ENCODE results near the gene SLC7A9. TPM values are rescaled to one million over a fixed set of nuclear protein-coding genes. Genes with fewer than 3 reads are reported as not detected.

Gene SLC7A9
- total RNA-seq, 1 donor from 2014 or later, result 1.0 TPM

GRCh38 chr19:32822916-32823746 is 46.4 kb downstream of the SLC7A9 start:
- Histone ChIP-seq H3K9ac (ENCODE audit: low read depth in 1 of 3, low read length in 3 of 3) (no peak overlapping the region), H3K4me3 (ENCODE audit: low read length in 3 of 3) (no peak overlapping the region), H3K27me3 (ENCODE audit: control insufficient read depth in 3 of 3, insufficient read depth in 3 of 3, low read length in 3 of 3) (peaks cover 14 to 33% (median 30%) of the 10 kb centered on the region in 3 donors), H3K4me1 (ENCODE audit: control insufficient read depth in 3 of 3, insufficient read depth in 3 of 3, low read length in 3 of 3) (no peaks in the 10 kb centered on the region), H3K9me3 (ENCODE audit: control insufficient read depth in 3 of 3, low read length in 3 of 3) (peaks cover 0 to 2% (median 0%) of the 10 kb centered on the region in 3 donors), H3K27ac (ENCODE audit: low read depth, low read length) (no peak overlapping the region), H3K36me3 (ENCODE audit: control insufficient read depth in 3 of 3, insufficient read depth in 3 of 3, low read length in 3 of 3) (no peaks in the 10 kb centered on the region)

- H3K27ac ChIP-seq (ENCODE audit: low read depth, low read length), result no peak overlapping the region
- peaks cover 18 to 40% (median 33%) of the 10 kb centered on the region in 3 donors for H3K27me3 ChIP-seq (ENCODE audit: control insufficient read depth in 3 of 3, insufficient read depth in 3 of 3, low read length in 3 of 3)
- H3K9ac ChIP-seq (ENCODE audit: low read depth in 1 of 3, low read length in 3 of 3), result no peak overlapping the region
- H3K36me3 ChIP-seq (ENCODE audit: control insufficient read depth in 3 of 3, insufficient read depth in 3 of 3, low read length in 3 of 3), result no peaks in the 10 kb centered on the region
- no peaks in the 10 kb centered on the region for H3K4me1 ChIP-seq (ENCODE audit: control insufficient read depth in 3 of 3, insufficient read depth in 3 of 3, low read length in 3 of 3)
- H3K9me3 ChIP-seq (ENCODE audit: control insufficient read depth in 3 of 3, low read length in 3 of 3), result peaks cover 0 to under 1% (median 0%) of the 10 kb centered on the region in 3 donors
- H3K4me3 ChIP-seq (ENCODE audit: low read length in 3 of 3), result no peak overlapping the region
Observed at GRCh38 chr19:32819419-32820400, 49.9 kb downstream of the SLC7A9 start.

- Histone ChIP-seq H3K9ac (ENCODE audit: low read depth in 1 of 3, low read length in 3 of 3) (no peak overlapping the region), H3K27me3 (ENCODE audit: control insufficient read depth in 3 of 3, insufficient read depth in 3 of 3, low read length in 3 of 3) (peaks cover 13 to 31% (median 24%) of the 10 kb centered on the region in 3 donors), H3K4me1 (ENCODE audit: control insufficient read depth in 3 of 3, insufficient read depth in 3 of 3, low read length in 3 of 3) (no peaks in the 10 kb centered on the region), H3K27ac (ENCODE audit: low read depth, low read length) (no peak overlapping the region), H3K4me3 (ENCODE audit: low read length in 3 of 3) (no peak overlapping the region), H3K36me3 (ENCODE audit: control insufficient read depth in 3 of 3, insufficient read depth in 3 of 3, low read length in 3 of 3) (no peaks in the 10 kb centered on the region), H3K9me3 (ENCODE audit: control insufficient read depth in 3 of 3, low read length in 3 of 3) (no peaks in the 10 kb centered on the region)
Observed at GRCh38 chr19:32818536-32818935, 51.0 kb downstream of the SLC7A9 start.

GRCh38 chr19:32817569-32818476 is 51.7 kb downstream of the SLC7A9 start:
- Histone ChIP-seq H3K4me3 (ENCODE audit: low read length in 3 of 3) (no peak overlapping the region), H3K4me1 (ENCODE audit: control insufficient read depth in 3 of 3, insufficient read depth in 3 of 3, low read length in 3 of 3) (no peaks in the 10 kb centered on the region), H3K27me3 (ENCODE audit: control insufficient read depth in 3 of 3, insufficient read depth in 3 of 3, low read length in 3 of 3) (peaks cover 13 to 31% (median 17%) of the 10 kb centered on the region in 3 donors), H3K9ac (ENCODE audit: low read depth in 1 of 3, low read length in 3 of 3) (no peak overlapping the region), H3K9me3 (ENCODE audit: control insufficient read depth in 3 of 3, low read length in 3 of 3) (no peaks in the 10 kb centered on the region), H3K36me3 (ENCODE audit: control insufficient read depth in 3 of 3, insufficient read depth in 3 of 3, low read length in 3 of 3) (no peaks in the 10 kb centered on the region), H3K27ac (ENCODE audit: low read depth, low read length) (no peak overlapping the region)

GRCh38 chr19:32816555-32817099 is 52.9 kb downstream of the SLC7A9 start:
- no peak overlapping the region for H3K9ac ChIP-seq (ENCODE audit: low read depth in 1 of 3, low read length in 3 of 3)
- H3K4me3 ChIP-seq (ENCODE audit: low read length in 3 of 3), result no peak overlapping the region
- no peak overlapping the region for H3K27ac ChIP-seq (ENCODE audit: low read depth, low read length)
- H3K9me3 ChIP-seq (ENCODE audit: control insufficient read depth in 3 of 3, low read length in 3 of 3), result no peaks in the 10 kb centered on the region
- no peaks in the 10 kb centered on the region for H3K36me3 ChIP-seq (ENCODE audit: control insufficient read depth in 3 of 3, insufficient read depth in 3 of 3, low read length in 3 of 3)
- no peaks in the 10 kb centered on the region for H3K4me1 ChIP-seq (ENCODE audit: control insufficient read depth in 3 of 3, insufficient read depth in 3 of 3, low read length in 3 of 3)
- H3K27me3 ChIP-seq (ENCODE audit: control insufficient read depth in 3 of 3, insufficient read depth in 3 of 3, low read length in 3 of 3), result peaks cover 13 to 35% (median 14%) of the 10 kb centered on the region in 3 donors

GRCh38 chr19:32814624-32815023 is 54.9 kb downstream of the SLC7A9 start:
- H3K27me3 ChIP-seq (ENCODE audit: control insufficient read depth in 3 of 3, insufficient read depth in 3 of 3, low read length in 3 of 3), result peaks cover 8 to 30% (median 8%) of the 10 kb centered on the region in 3 donors
- H3K4me3 ChIP-seq (ENCODE audit: low read length in 3 of 3), result no peak overlapping the region
- H3K9me3 ChIP-seq (ENCODE audit: control insufficient read depth in 3 of 3, low read length in 3 of 3), result no peaks in the 10 kb centered on the region
- H3K9ac ChIP-seq (ENCODE audit: low read depth in 1 of 3, low read length in 3 of 3), result no peak overlapping the region
- H3K36me3 ChIP-seq (ENCODE audit: control insufficient read depth in 3 of 3, insufficient read depth in 3 of 3, low read length in 3 of 3), result no peaks in the 10 kb centered on the region
- no peaks in the 10 kb centered on the region for H3K4me1 ChIP-seq (ENCODE audit: control insufficient read depth in 3 of 3, insufficient read depth in 3 of 3, low read length in 3 of 3)
- no peak overlapping the region for H3K27ac ChIP-seq (ENCODE audit: low read depth, low read length)

- Histone ChIP-seq H3K4me1 (ENCODE audit: control insufficient read depth in 3 of 3, insufficient read depth in 3 of 3, low read length in 3 of 3) (no peaks in the 10 kb centered on the region), H3K36me3 (ENCODE audit: control insufficient read depth in 3 of 3, insufficient read depth in 3 of 3, low read length in 3 of 3) (no peaks in the 10 kb centered on the region), H3K9me3 (ENCODE audit: control insufficient read depth in 3 of 3, low read length in 3 of 3) (no peaks in the 10 kb centered on the region), H3K9ac (ENCODE audit: low read depth in 1 of 3, low read length in 3 of 3) (no peak overlapping the region), H3K4me3 (ENCODE audit: low read length in 3 of 3) (no peak overlapping the region), H3K27ac (ENCODE audit: low read depth, low read length) (no peak overlapping the region), H3K27me3 (ENCODE audit: control insufficient read depth in 3 of 3, insufficient read depth in 3 of 3, low read length in 3 of 3) (peaks cover 8 to 35% (median 11%) of the 10 kb centered on the region in 3 donors)
Observed at GRCh38 chr19:32813862-32814425, 55.6 kb downstream of the SLC7A9 start.

GRCh38 chr19:32812571-32812970 is 57.0 kb downstream of the SLC7A9 start:
- no peaks in the 10 kb centered on the region for H3K9me3 ChIP-seq (ENCODE audit: control insufficient read depth in 3 of 3, low read length in 3 of 3)
- no peak overlapping the region for H3K27ac ChIP-seq (ENCODE audit: low read depth, low read length)
- peaks cover 3 to 24% (median 7%) of the 10 kb centered on the region in 3 donors for H3K27me3 ChIP-seq (ENCODE audit: control insufficient read depth in 3 of 3, insufficient read depth in 3 of 3, low read length in 3 of 3)
- no peaks in the 10 kb centered on the region for H3K36me3 ChIP-seq (ENCODE audit: control insufficient read depth in 3 of 3, insufficient read depth in 3 of 3, low read length in 3 of 3)
- no peak overlapping the region for H3K4me3 ChIP-seq (ENCODE audit: low read length in 3 of 3)
- no peaks in the 10 kb centered on the region for H3K4me1 ChIP-seq (ENCODE audit: control insufficient read depth in 3 of 3, insufficient read depth in 3 of 3, low read length in 3 of 3)
- H3K9ac ChIP-seq (ENCODE audit: low read depth in 1 of 3, low read length in 3 of 3), result no peak overlapping the region

- H3K4me3 ChIP-seq (ENCODE audit: low read length in 3 of 3), result no peak overlapping the region
- no peaks in the 10 kb centered on the region for H3K4me1 ChIP-seq (ENCODE audit: control insufficient read depth in 3 of 3, insufficient read depth in 3 of 3, low read length in 3 of 3)
- H3K9ac ChIP-seq (ENCODE audit: low read depth in 1 of 3, low read length in 3 of 3), result no peak overlapping the region
- H3K9me3 ChIP-seq (ENCODE audit: control insufficient read depth in 3 of 3, low read length in 3 of 3), result no peaks in the 10 kb centered on the region
- H3K36me3 ChIP-seq (ENCODE audit: control insufficient read depth in 3 of 3, insufficient read depth in 3 of 3, low read length in 3 of 3), result no peaks in the 10 kb centered on the region
- H3K27me3 ChIP-seq (ENCODE audit: control insufficient read depth in 3 of 3, insufficient read depth in 3 of 3, low read length in 3 of 3), result peaks cover 3 to 21% (median 4%) of the 10 kb centered on the region in 3 donors
- H3K27ac ChIP-seq (ENCODE audit: low read depth, low read length), result no peak overlapping the region
Observed at GRCh38 chr19:32812036-32812435, 57.5 kb downstream of the SLC7A9 start.
